AG09319 (cell line): ENCODE results near the gene EGR4.

ENCODE experiments used
- DNase-seq: peaks from one replicate; pipeline ENCODE4 v3.0.0-alpha.2; 2010; ENCODE audit warnings: low read depth; ENCODE audit errors: extremely low read depth
- TF ChIP-seq, protein P1 (sequence below): IDR thresholded peaks from 2 replicates; pipeline ENCODE4 v1.5.1; 2011; ENCODE audit warnings: low read depth, mild to moderate bottlenecking, inconsistent platforms, low read length, moderate library complexity

Gene EGR4

DNA sequence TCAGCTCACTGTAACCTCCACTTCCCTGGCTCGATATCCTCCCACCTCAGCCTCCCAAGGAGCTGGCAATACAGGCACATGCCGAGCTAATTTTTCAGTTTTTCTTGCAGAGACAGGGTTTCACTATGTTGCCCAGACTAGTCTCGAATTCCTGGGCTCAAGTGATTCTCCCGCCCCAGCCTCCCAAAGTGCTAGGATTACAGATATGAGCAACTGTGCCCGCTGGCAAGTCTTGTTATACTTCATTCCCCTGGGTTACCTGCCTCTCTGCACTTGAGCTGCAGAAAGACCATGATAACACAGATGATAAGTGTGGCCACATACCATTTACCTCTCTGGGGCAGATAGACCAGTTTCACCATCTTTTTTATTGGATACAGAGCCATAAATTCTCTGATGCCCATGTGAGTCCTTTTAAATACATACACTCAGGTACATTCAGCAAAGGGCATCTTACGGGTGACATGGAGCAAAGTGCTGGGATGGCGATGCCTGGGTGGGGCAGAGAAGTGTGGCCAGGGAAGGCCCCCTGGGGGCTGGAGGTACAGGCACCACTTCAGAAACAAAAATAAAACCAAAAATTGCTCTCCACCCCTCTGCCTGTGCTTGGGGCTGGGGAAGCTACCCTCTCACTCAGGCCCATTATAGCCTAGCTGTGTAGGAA lies 38.9 kb downstream of the EGR4 start:
- DNase-seq, result no peak
- TF ChIP-seq, protein P1, sequence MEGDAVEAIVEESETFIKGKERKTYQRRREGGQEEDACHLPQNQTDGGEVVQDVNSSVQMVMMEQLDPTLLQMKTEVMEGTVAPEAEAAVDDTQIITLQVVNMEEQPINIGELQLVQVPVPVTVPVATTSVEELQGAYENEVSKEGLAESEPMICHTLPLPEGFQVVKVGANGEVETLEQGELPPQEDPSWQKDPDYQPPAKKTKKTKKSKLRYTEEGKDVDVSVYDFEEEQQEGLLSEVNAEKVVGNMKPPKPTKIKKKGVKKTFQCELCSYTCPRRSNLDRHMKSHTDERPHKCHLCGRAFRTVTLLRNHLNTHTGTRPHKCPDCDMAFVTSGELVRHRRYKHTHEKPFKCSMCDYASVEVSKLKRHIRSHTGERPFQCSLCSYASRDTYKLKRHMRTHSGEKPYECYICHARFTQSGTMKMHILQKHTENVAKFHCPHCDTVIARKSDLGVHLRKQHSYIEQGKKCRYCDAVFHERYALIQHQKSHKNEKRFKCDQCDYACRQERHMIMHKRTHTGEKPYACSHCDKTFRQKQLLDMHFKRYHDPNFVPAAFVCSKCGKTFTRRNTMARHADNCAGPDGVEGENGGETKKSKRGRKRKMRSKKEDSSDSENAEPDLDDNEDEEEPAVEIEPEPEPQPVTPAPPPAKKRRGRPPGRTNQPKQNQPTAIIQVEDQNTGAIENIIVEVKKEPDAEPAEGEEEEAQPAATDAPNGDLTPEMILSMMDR, result no peak

DNA sequence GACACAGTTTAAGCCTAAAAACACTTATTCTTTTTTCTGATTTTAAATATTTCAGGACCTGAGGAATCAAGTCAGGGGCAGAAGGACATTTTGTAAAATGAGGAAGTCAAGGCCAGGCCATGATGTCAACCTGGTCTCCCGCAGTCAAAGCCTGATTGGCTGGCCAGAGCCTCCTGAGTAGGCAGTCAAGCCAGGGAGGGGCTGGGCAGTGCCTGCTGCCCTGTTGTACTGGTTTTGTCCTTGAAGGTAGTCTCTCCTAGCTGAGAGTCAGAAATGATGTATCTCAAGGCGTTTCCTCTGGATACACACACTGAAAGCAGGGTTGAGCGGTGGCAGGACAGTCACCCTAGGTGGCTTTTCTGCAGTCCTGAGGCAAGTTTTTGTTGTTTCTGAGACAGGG lies 39.4 kb downstream of the EGR4 start:
- no peak for DNase-seq
- TF ChIP-seq, protein P1, result no peak

DNA sequence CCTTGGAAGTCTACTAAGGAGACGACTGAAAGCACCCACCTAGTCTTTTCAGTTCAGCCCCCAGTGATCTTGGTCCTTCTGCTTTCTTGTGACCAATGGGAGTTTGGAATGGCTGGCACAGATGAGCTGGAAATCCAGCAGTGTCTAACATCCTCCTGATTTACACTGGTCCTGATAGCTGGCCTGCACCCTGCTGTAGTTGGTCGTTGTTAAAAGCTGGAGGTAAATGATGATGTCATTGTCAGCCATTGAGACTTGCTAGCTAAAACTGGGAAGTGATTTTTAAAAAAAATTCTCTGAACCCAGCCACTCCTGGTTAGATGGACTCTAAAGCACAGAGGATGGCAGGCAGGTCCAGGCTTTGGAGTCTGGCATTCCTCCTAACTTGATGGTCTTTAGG lies 39.9 kb downstream of the EGR4 start:
- TF ChIP-seq, protein P1, result no peak
- DNase-seq, result no peak

DNA sequence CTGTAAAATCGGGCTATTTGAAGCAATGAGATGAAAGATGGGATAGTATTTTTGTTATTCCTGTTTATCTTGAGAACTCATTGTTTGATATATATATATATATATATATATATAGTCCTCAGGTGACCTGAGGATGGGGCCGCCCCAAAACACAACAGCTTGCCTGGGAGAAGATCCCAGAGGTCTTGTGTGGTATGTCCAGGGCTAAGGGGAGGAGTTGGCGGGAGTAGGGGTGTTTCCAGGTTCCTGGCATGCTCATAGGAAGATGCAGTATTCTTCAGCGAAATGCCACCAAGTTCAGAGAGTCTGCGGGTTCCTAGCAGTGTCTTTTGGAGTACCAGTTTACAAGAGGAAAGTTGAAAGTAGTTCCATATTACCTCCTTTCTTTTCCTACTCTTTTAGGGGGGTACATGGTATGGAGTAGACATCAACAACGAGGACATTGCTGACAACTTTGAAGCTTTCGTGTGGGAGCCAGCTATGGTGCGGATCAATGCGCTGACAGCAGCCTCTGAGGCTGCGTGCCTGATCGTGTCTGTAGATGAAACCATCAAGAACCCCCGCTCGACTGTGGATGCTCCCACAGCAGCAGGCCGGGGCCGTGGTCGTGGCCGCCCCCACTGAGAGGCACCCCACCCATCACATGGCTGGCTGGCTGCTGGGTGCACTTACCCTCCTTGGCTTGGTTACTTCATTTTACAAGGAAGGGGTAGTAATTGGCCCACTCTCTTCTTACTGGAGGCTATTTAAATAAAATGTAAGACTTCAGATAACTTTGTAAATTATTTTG lies 40.9 kb downstream of the EGR4 start:
- DNase-seq, result no peak
- TF ChIP-seq, protein P1, result no peak

DNA sequence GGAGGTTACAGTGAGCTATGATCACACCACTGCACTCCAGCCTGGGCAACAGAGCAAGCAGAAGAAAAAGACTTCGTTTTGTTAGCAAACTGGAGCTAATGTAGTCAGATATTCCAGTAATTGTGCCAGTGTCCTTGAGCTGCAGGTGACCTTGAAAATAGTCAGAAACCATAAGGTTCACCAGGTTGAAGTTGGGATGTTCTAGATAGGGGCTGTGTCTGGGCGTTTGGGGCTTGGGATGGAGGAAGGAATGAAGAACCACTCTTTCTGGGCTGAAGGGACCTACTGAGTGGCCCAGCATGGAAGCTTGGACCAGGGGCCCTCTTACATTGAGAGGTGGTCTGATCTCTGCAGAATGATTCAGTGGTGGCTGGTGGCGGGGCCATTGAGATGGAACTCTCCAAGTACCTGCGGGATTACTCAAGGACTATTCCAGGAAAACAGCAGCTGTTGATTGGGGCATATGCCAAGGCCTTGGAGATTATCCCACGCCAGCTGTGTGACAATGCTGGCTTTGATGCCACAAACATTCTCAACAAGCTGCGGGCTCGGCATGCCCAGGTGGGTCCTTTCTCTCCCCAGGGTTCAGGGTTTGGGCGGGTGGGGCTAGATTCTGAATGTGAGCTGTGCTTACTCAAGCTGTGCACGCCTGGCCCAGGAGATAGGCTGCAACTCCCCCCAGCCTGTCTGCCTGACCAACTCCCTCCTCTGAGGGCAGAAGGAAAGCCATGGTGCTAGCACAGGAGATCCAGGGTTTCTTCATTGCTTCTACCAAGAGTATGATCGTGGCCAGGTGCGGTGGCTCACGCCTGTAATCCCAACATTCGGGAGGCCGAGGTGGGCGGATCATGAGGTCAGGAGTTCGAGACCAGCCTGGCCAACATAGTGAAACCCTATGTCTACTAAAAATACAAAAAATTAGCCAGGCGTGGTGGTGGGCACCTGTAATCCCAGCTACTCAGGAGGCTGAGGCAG lies 42.2 kb downstream of the EGR4 start:
- TF ChIP-seq, protein P1, result no peak
- no peak for DNase-seq

DNA sequence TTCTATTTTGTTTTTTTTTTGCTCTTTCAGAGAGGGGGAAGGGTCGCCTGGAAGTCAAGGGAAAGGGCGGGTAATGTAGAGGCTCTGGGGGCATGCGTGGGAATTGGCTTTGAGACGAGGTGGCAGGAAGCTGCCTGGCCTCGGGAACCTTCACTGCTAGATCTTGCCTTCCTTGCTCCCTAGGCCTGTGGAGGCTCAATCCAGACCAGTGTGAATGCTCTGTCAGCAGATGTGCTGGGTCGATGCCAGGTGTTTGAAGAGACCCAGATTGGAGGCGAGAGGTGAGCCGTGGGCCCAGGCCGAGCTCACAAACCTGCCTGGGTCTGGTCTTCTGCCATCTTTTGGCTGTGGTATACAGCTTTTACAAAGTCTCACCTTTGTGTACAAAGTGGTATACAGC lies 43.7 kb downstream of the EGR4 start:
- no peak for DNase-seq
- TF ChIP-seq, protein P1, result no peak
